Sigmoid colon (tissue), 7 donors: ENCODE measurements around the gene OR8H1. TPM values are rescaled to one million over a fixed set of nuclear protein-coding genes. Genes with fewer than 3 reads are reported as not detected.

ENCODE experiments used
- DNase-seq: peaks from one replicate; pipeline ENCODE4 v3.0.0-alpha.2; 2019
- H3K27ac ChIP-seq, 4 donors: fragments of 200-600 bp; sonication (generic); one replicate each; pipeline ENCODE4 v1.5.1; 2016 to 2019; ENCODE audit warnings: mild to moderate bottlenecking in 1 of 4
- H3K27me3 ChIP-seq, 3 donors: fragments of 200-600 bp; sonication (generic); one replicate each; pipeline ENCODE4 v1.5.1; 2019; ENCODE audit warnings: mild to moderate bottlenecking in 1 of 3
- H3K36me3 ChIP-seq, 4 donors: fragments of 200-600 bp; sonication (generic); one replicate each; pipeline ENCODE4 v1.5.1; 2016 to 2019
- H3K4me1 ChIP-seq, 4 donors: fragments of 200-600 bp; sonication (generic); one replicate each; pipeline ENCODE4 v1.5.1; 2017 to 2019
- H3K4me3 ChIP-seq, 4 donors: fragments of 200-600 bp; sonication (generic); one replicate each; pipeline ENCODE4 v1.5.1; 2017 to 2019; ENCODE audit warnings: mild to moderate bottlenecking in 2 of 4, moderate library complexity in 1 of 4
- H3K9me3 ChIP-seq, 4 donors: fragments of 200-600 bp in 3 of 4; sonication (generic) in 3 of 4; one replicate each; pipeline versions ENCODE4 v1.5.1 to v1.6.1; 2013 to 2019
- EP300 ChIP-seq, 4 donors: sonication (generic); formaldehyde crosslinking; IDR thresholded peaks; one replicate each; pipeline ENCODE4 v1.6.1; 2017; ENCODE audit warnings: antibody characterized with exemption in 4 of 4
- POLR2A ChIP-seq, 2 donors: fragments of 450-650 bp; IDR thresholded peaks; one replicate each; pipeline ENCODE4 v1.6.1; 2016; ENCODE audit warnings: antibody characterized with exemption in 2 of 2, mild to moderate bottlenecking in 2 of 2, moderate library complexity in 2 of 2
- POLR2AphosphoS5 ChIP-seq, 4 donors: sonication (generic); formaldehyde crosslinking; IDR thresholded peaks; one replicate each; pipeline ENCODE4 v1.6.1; 2017; ENCODE audit warnings: antibody characterized with exemption in 4 of 4
- WGBS, 2 donors: extraction: QIAGEN DNeasy Blood & Tissue Kit; methylation state at CpG; one replicate each; pipeline ENCODE4 v1.1.7; 2013; 5-methylcytosine and 5-hydroxymethylcytosine counted together
- intact Hi-C: fragments of 100-400 bp; cut with DNase I; formaldehyde crosslinking; loops from one replicate; pipeline ENCODE4 v1.15.1; 2023
- polyA plus RNA-seq, 3 donors: library from polyadenylated mRNA; stranded (reverse); fragments of 200-250 nt; gene quantifications; one replicate each; pipeline ENCODE4 v1.2.3, GENCODE V29; 2013
- total RNA-seq, 4 donors: library from RNA; depleted of rRNA; stranded (reverse); fragments of >200 nt; gene quantifications; one replicate each; pipeline ENCODE4 v1.1.0, GENCODE V29; 2016
- TF ChIP-seq, protein P1 (sequence below), 4 experiments: fragments of 450-650 bp in 3 of 4; fragments of 200-600 bp in 1 of 4; IDR thresholded peaks; one replicate each; pipeline ENCODE4 v1.5.1; 2016 to 2019; ENCODE audit warnings: antibody characterized with exemption in 4 of 4, mild to moderate bottlenecking in 3 of 4, moderate library complexity in 2 of 4
- donor health status: healthy with polysubstance abuse.
- donor health status: Bipolar disorder and iron deficiency.
- donor health status: healthy.

Gene OR8H1, protein sequence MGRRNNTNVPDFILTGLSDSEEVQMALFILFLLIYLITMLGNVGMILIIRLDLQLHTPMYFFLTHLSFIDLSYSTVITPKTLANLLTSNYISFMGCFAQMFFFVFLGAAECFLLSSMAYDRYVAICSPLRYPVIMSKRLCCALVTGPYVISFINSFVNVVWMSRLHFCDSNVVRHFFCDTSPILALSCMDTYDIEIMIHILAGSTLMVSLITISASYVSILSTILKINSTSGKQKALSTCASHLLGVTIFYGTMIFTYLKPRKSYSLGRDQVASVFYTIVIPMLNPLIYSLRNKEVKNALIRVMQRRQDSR
- not detected for total RNA-seq
- not detected for polyA plus RNA-seq

DNA sequence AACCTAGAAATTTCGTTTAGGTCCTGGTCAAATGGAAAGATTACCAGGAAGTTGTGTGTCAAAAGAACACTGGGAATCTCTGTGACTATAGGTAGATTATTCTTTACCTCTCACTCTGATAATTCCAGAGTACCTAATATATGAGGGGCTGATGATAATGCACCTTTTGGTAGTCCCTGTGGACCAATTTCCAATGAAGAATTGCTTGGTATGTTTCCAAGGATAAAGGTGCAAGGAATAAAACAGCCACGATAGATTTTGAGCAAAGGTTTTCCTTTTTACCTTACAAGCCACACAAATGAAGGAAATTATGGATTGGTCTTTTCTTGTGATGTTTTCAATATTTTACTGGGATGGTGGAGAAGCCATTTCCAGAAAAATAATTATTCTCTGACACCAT lies at the start of gene OR8H1:
TSS of gene OR8H1 (minus strand) at position 101 of the 400 bp plus-strand sequence. CDS start 1,192 bp downstream, outside the sequence.
- intact Hi-C loops: no loop called here
- Histone ChIP-seq H3K27me3 (no peaks in the 10 kb centered on the region), H3K27ac (no peak within 1 kb of the TSS), H3K4me3 (no peak within 1 kb of the TSS), H3K36me3 (no peaks in the 10 kb centered on the region), H3K4me1 (no peaks in the 10 kb centered on the region), H3K9me3 (no peaks in the 10 kb centered on the region)
- WGBS, 2 donors: 71 to 74% methylated on average over 2 of the region's 2 CpGs
- TF ChIP-seq POLR2AphosphoS5 (IDR thresholded peaks at IDR 0.05) (no peak), EP300 (IDR thresholded peaks at IDR 0.05) (no peak), POLR2A (IDR thresholded peaks at IDR 0.05) (no peak)
- TF ChIP-seq, protein P1, sequence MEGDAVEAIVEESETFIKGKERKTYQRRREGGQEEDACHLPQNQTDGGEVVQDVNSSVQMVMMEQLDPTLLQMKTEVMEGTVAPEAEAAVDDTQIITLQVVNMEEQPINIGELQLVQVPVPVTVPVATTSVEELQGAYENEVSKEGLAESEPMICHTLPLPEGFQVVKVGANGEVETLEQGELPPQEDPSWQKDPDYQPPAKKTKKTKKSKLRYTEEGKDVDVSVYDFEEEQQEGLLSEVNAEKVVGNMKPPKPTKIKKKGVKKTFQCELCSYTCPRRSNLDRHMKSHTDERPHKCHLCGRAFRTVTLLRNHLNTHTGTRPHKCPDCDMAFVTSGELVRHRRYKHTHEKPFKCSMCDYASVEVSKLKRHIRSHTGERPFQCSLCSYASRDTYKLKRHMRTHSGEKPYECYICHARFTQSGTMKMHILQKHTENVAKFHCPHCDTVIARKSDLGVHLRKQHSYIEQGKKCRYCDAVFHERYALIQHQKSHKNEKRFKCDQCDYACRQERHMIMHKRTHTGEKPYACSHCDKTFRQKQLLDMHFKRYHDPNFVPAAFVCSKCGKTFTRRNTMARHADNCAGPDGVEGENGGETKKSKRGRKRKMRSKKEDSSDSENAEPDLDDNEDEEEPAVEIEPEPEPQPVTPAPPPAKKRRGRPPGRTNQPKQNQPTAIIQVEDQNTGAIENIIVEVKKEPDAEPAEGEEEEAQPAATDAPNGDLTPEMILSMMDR (IDR thresholded peaks at IDR 0.05): no peak
- no peak for DNase-seq

DNA sequence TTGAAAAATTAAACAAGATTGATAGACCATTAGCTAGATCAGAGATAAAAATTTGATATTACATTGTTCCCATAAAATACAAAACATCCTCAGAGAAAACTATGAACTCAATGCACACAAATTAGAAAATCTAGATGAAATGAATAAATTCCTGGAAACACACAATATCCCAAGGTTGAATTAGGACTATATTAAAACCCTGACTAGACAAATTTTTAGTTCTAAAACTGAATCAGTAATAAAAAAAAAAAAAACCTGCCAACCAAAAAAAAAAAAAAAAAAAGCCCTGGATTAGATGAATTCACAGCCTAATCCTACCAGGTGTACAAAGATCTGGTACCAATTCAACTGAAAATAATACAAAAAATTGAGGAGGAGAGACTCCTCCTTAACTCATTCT lies 48.2 kb upstream of the OR8H1 start:
- intact Hi-C loops: no loop called here
- H3K27ac ChIP-seq: no peak overlapping the region
- no peaks in the 10 kb centered on the region for H3K36me3 ChIP-seq
- TF ChIP-seq, protein P1 (IDR thresholded peaks at IDR 0.05): no peak
- TF ChIP-seq EP300 (IDR thresholded peaks at IDR 0.05): no peak
- no peak for TF ChIP-seq POLR2AphosphoS5 (IDR thresholded peaks at IDR 0.05)
- no peak for TF ChIP-seq POLR2A (IDR thresholded peaks at IDR 0.05)
- no peaks in the 10 kb centered on the region for H3K4me1 ChIP-seq
- DNase-seq: no peak
- H3K9me3 ChIP-seq: peaks cover 0 to 3% (median 0%) of the 10 kb centered on the region in 4 donors
- no peaks in the 10 kb centered on the region for H3K27me3 ChIP-seq
- H3K4me3 ChIP-seq: no peak overlapping the region

DNA sequence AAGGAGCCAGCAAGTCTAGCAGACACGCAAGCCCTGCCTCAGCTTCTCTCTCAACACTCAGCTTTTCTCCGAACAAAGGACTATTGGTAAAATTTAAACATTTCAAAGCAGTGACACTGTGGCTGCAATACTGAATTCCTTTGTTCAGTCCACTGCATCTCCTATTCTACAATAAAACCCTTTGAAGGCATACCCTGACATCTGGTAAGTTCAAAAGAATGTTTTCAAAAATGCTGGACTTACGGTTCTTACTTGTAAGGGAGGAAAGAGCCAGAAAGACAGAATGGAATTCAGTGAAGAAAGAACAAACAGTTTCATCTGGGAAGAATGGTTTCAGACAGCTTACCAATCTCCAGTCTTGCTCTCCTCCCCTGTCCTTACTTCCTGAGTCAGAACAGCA lies 41.1 kb upstream of the OR8H1 start:
- 71 to 92% methylated on average over 3 of the region's 3 CpGs for WGBS, 2 donors
- no peaks in the 10 kb centered on the region for H3K4me1 ChIP-seq
- H3K36me3 ChIP-seq: no peaks in the 10 kb centered on the region
- H3K27ac ChIP-seq: no peak overlapping the region
- H3K4me3 ChIP-seq: no peak overlapping the region
- H3K9me3 ChIP-seq: no peaks in the 10 kb centered on the region
- intact Hi-C loops: no loop called here
- no peak for DNase-seq
- no peaks in the 10 kb centered on the region for H3K27me3 ChIP-seq
- TF ChIP-seq POLR2A (IDR thresholded peaks at IDR 0.05) (no peak), EP300 (IDR thresholded peaks at IDR 0.05) (no peak), POLR2AphosphoS5 (IDR thresholded peaks at IDR 0.05) (no peak)
- TF ChIP-seq, protein P1 (IDR thresholded peaks at IDR 0.05): no peak

DNA sequence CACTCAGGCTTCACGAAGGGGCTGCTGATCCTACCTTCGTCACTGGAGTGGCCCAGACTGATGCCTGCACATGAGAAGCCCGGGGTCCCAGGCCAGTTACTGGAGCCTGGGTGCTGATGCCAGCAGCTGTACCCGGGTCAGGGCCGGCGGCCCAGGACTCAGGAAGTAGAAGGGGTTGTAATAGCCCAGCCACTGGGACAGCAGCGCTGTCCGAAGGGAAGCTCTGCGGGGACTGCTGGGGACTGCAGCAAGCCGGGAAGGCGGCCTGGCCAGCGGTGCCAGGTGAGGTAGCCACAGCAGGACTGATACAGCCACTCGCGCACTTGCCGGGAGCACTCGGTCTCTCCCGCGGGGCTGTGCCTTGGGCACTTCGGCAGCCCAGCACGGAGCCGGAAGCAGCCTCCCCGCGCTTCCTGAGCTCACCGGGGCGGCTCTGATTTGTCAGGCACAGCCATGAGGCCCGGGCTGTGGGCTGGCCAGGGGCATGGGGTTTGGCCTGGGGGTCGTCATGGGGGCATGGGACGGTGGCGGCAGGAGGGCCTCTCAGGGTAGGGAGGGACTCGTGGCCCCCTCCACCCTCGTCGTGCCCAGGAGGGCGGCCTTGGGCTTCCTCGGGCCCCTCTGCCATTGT lies 39.9 kb upstream of the OR8H1 start:
- H3K4me3 ChIP-seq: no peak overlapping the region
- no peak for TF ChIP-seq POLR2A (IDR thresholded peaks at IDR 0.05)
- no peak for TF ChIP-seq POLR2AphosphoS5 (IDR thresholded peaks at IDR 0.05)
- TF ChIP-seq, protein P1 (IDR thresholded peaks at IDR 0.05): no peak
- TF ChIP-seq EP300 (IDR thresholded peaks at IDR 0.05): no peak
- H3K4me1 ChIP-seq: no peaks in the 10 kb centered on the region
- no peaks in the 10 kb centered on the region for H3K9me3 ChIP-seq
- H3K27me3 ChIP-seq: no peaks in the 10 kb centered on the region
- 93 to 95% methylated on average over 34 of the region's 34 CpGs for WGBS, 2 donors
- intact Hi-C loops: no loop called here
- H3K36me3 ChIP-seq: no peaks in the 10 kb centered on the region
- H3K27ac ChIP-seq: no peak overlapping the region
- no peak for DNase-seq
